ENCODE results near the gene ITPR2.
"Not testable (repeated sequence)": the region's sequence is repeated elsewhere in the genome, so short reads cannot be mapped to it uniquely, and the experiment has no call there.

ITPR2 gene

GRCh38 chr12:26848156-26848825, 15.3 kb upstream of the ITPR2 start:
- DNase-seq (ENCODE audit: low read depth): no peak

GRCh38 chr12:26847431-26847830, 14.4 kb upstream of the ITPR2 start:
- no peak for DNase-seq (ENCODE audit: low read depth)

GRCh38 chr12:26846416-26846815, 13.4 kb upstream of the ITPR2 start:
- no peak for DNase-seq (ENCODE audit: low read depth)

GRCh38 chr12:26845984-26846383, 13.0 kb upstream of the ITPR2 start:
- no peak for DNase-seq (ENCODE audit: low read depth)

GRCh38 chr12:26845057-26845666, 12.2 kb upstream of the ITPR2 start:
- DNase-seq (ENCODE audit: low read depth): no peak

- DNase-seq (ENCODE audit: low read depth): no peak
These were observed 10.3 kb upstream of the ITPR2 start for GRCh38 chr12:26843311-26843710.

- no peak for DNase-seq (ENCODE audit: low read depth)
These were observed 8.1 kb upstream of the ITPR2 start for GRCh38 chr12:26841085-26841484.

GRCh38 chr12:26839512-26839911, 6.5 kb upstream of the ITPR2 start:
- no peak for DNase-seq (ENCODE audit: low read depth)

- no peak for DNase-seq (ENCODE audit: low read depth)
These were observed 6.0 kb upstream of the ITPR2 start for GRCh38 chr12:26838888-26839416.

- no peak for DNase-seq (ENCODE audit: low read depth)
These were observed 3.2 kb upstream of the ITPR2 start for GRCh38 chr12:26836201-26836600.

- DNase-seq (ENCODE audit: low read depth): not testable (repeated sequence)
These were observed 1.6 kb upstream of the ITPR2 start for GRCh38 chr12:26834503-26835060.

- DNase-seq (ENCODE audit: low read depth): no peak
These were observed 923 bp upstream of the ITPR2 start for GRCh38 chr12:26833743-26834490.

GRCh38 chr12:26831951-26832821, 808 bp downstream of the ITPR2 start:
- peak; percentile 52 for DNase-seq (ENCODE audit: low read depth)

GRCh38 chr12:26830783-26831551, 2.0 kb downstream of the ITPR2 start:
- no peak for DNase-seq (ENCODE audit: low read depth)

GRCh38 chr12:26830363-26830762, 2.6 kb downstream of the ITPR2 start:
- no peak for DNase-seq (ENCODE audit: low read depth)

GRCh38 chr12:26828280-26829073, 4.5 kb downstream of the ITPR2 start:
- DNase-seq (ENCODE audit: low read depth): no peak

GRCh38 chr12:26826437-26826836, 6.6 kb downstream of the ITPR2 start:
- DNase-seq (ENCODE audit: low read depth): no peak

- DNase-seq (ENCODE audit: low read depth): no peak
These were observed 7.5 kb downstream of the ITPR2 start for GRCh38 chr12:26825459-26826016.

GRCh38 chr12:26823390-26823789, 9.6 kb downstream of the ITPR2 start:
- DNase-seq (ENCODE audit: low read depth): no peak

- no peak for DNase-seq (ENCODE audit: low read depth)
These were observed 11.0 kb downstream of the ITPR2 start for GRCh38 chr12:26822026-26822425.

Data from GM04504 (cell line).